Measurements from ENCODE around the gene CAV1.

Gene CAV1

DNA sequence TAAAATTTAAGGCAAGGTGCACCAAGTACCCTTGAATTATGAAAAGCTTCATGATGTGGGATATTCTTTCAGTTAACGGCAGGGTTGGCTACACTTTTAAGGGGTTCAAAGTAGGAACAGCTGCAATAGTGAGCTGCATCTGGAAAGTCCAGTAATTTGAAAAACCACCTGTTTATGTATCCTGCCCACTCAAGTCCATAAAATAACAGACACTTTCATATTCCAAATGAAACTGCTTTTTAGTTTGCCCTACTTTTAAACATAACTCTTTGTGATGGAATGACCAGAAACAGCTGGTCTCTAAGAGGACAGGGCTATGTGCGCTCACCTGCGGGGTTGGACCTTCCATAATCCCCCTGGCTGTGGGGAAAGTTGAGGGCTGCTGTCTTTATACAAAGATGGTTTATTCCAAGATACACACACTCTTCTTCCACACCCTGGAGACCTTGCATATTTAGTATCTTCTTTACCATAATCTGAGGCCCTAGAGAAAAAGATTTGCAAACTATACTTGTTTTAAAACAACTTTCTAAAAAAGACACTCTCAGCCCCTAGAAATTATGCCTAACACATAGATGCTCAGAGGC is 7.4 kb downstream of the CAV1 start:
- DNase-seq: no peak

GRCh38 chr7:116534790-116535189 is 10.0 kb downstream of the CAV1 start:
- DNase-seq: no peak

GRCh38 chr7:116535416-116535815 is 10.6 kb downstream of the CAV1 start:
- DNase-seq: no peak

- DNase-seq: no peak
Observed at GRCh38 chr7:116538138-116538537, 13.3 kb downstream of the CAV1 start.

DNA sequence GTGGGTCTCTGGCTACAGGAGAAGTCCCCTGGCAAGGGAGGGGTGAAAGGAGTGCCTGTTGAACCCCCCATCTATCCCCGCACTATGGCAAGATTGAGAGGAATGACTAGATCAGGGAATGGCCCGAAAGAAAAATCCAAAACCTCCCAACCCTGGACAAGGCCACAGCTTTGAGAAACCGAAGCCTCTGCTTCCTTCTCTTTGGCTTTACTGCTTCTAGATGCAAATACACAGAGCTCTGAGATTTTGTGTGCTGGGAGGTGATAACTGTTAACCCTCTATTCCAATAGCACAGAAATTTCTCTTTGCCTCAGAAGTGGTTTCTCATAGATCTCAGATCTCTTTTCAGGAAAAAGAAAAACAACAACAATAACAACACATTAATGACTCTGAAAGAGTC is 15.0 kb downstream of the CAV1 start:
- DNase-seq: no peak

- peak; percentile 38 for DNase-seq
Observed at GRCh38 chr7:116540743-116541142, 15.9 kb downstream of the CAV1 start.

DNA sequence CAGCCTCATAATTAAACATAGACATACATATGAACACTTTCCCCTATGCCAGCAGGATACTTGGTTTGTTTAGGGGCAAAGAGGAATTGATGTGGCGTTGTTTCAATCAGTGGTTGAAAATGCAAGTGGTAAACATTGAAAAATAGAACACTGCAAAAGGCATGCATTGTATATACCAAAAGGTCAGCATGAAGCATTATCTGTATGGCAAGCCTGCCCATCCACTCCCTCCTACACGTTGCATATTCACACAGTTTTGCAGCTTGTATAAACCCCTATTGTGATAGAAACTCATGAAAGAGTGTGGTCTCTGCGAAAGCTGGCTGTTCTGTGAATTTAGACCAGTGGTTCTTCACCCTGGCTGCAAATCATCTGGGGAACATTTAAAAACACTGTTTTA is 17.1 kb downstream of the CAV1 start:
- no peak for DNase-seq

DNA sequence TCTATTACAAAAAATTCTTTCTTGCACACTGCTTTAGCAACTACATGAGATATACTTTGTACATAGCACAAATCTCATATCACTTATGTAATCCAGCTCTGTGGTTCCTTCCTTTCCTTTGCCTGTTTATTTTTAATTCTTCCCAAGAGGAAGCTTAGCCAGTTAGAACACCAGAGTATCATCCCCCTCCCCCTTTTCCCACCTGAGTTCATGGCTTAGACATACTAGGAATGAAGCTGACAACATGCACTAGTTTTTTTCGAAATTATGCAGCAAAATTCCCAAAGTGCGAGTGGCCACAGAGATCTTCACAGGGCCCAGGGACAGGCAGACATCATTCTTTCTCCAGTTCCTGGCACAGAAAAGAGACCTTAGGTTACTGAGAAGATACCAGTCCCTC is 17.8 kb downstream of the CAV1 start:
- peak; percentile 89 for DNase-seq

GRCh38 chr7:116543664-116544063 is 18.8 kb downstream of the CAV1 start:
- peak; percentile 47 for DNase-seq

DNA sequence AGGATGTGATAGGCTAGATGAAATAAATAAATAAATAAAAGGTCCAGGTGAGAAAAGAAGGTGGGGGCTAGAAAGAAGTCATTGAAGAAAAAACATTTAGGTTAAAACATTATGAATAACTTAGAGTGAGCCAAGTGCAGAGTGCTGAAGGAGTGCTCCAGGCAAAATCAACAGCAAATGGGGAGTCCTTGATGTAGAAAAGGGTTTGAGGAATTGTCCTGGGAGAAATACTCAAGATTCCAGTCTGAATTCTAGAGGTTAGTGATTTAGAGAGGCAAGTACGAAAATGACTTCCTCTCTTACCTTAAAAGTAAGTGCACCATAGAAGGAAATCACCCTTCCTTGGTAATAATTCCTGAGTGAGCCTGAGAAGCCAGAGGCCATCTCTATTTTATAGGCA is 19.7 kb downstream of the CAV1 start:
- no peak for DNase-seq

GRCh38 chr7:116545411-116545993 is 20.7 kb downstream of the CAV1 start:
- DNase-seq: no peak

DNA sequence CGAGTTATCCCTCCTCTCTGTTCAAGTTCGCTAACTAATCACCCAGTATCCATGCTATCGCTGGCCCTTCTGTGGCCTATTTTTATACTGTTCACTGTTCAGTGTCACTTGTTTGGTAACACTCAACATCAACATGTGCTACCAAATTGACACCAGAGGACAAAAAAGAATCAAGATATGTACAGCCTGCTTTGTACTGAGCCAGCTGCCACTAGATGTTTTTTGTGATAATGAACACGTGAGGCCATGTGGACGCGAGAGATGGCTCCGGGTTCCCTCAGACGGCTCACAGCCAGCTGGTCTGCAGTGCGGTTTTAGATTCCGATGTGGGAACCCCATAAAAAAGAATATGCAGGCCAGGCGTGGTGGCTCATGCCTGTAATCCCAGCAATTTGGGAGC is 21.2 kb downstream of the CAV1 start:
- DNase-seq: no peak

GRCh38 chr7:116546916-116547315 is 22.1 kb downstream of the CAV1 start:
- DNase-seq: peak; percentile 66

DNA sequence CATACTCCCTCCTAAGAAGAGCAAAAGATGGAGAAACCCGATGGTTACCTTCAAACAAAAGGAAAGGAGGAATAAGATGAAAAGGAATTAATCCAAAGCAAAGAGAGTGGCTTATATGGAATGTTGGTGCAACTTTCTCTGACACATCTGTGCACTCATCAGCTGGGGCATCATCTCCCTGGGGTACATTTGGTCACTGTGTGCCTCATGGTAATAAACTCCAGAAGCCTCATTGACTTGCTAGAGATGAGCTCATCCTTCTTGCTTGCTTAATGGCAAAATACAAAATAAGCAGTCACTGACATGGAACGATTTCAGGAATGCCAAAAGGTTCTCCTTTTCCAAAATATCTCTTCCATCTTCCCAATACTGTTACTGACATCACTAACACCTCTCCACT is 22.5 kb downstream of the CAV1 start:
- DNase-seq: peak; percentile 90

DNA sequence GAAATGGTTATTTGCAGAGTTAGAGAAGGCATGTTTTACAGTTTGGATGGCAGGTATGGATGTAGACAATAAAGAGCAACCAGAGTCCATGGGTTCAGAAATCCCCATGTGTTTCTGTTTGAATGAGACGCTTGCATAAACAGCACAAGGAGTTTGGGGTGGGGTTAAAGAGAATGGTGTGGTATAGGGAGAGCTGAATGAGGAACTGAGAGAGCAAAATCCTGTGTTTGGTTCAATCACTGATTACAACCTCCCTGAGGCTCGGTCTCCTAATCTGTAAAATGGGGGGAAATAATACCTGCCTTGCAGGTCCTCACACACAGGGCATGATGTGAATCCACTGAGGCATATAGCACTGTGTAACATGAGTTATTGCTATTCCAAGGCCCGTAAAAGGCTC is 23.7 kb downstream of the CAV1 start:
- DNase-seq: no peak

DNA sequence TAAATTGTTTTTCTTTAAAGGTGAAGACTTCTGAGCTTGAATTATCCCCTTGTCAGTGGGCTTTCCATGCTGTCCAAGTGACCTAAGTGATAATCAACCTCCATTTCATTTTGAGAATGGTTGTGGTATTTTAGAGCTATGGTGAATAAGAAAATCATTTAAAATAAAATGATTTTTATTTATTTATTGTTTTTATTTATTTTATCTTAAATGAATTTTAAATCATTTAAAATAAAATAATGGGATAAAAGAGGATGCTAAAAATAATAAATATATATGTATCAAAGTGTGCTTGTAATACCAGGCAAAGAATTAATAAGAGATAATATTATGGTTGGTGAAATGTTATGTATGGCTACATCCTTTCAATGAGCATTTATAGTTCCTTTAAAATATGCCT is 24.5 kb downstream of the CAV1 start:
- DNase-seq: no peak

GRCh38 chr7:116551692-116552091 is 26.9 kb downstream of the CAV1 start:
- no peak for DNase-seq

DNA sequence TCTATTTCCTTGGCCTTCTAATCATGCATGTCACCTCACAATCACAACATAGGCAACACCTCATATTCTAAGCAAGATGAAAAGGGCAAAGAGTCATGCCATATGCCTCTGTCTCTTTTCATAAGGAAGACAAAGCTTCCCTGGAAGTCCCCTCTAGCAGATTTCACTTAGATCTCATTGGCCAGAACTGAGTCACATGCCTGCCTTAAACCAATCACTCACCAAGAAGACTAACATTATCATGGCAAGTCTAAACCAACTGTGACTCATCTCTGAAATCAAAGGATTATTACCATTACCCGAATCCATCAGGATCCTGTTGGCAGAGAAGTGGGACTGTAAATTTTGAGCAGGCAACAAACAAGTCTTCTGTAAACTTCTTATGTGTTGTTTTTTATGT is 27.8 kb downstream of the CAV1 start:
- DNase-seq: peak; percentile 50

DNA sequence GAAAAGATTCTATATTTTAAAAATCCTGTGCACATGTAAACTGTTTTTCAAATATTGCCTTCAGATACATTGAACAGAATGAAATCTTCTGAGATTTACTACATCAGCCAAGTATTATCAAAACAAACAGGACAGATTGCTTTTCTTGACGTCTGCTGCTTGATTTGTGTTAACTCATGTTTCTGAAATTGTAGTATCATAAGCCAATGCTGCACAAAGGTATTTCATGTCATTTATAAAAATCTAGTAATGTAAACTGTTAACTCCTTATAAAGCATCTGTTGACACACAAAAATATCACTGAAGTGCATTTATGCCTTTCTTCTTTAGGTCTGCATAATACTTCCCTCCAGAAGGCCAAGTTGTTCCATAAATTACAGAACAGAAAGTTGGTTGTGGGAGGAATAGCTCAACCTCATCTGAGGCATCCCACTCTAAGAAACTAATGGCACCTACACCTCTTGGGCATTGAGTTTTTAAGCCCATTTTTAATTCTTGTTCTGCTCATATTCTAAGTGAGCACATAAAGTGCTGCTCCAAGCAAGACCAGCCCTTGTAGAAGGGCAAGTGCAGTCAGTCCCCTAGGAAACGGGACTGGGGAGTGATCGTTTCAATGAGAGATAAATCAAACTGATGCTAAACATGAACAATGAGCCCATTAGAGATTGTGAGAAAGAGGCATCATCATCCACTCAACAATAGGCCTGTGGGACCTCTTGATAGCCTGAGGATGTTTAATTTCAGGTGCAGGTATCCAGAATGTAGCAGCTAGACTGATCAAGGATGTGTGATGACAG is 28.5 kb downstream of the CAV1 start:
- DNase-seq: no peak

- peak; percentile 58 for DNase-seq
Observed at GRCh38 chr7:116554436-116554835, 29.6 kb downstream of the CAV1 start.

DNA sequence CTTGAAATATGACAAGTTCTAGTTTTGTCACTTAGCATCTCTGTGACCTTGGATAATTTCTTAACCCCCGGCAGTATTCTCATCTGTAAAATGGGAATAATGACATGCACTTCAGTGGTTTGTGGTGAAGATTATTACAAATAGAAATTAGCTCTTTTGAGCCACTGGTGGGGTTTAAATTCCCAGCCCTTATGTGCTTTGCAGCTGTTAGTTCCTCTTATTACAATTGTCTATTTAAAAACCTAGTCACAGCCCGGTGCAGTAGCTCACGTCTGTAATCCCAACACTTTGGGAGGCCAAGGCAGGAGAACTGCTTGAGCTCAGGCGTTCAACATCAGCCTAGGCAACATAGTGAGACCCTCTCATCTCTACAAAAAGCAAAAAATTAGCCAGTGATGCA is 30.1 kb downstream of the CAV1 start:
- no peak for DNase-seq

DNA sequence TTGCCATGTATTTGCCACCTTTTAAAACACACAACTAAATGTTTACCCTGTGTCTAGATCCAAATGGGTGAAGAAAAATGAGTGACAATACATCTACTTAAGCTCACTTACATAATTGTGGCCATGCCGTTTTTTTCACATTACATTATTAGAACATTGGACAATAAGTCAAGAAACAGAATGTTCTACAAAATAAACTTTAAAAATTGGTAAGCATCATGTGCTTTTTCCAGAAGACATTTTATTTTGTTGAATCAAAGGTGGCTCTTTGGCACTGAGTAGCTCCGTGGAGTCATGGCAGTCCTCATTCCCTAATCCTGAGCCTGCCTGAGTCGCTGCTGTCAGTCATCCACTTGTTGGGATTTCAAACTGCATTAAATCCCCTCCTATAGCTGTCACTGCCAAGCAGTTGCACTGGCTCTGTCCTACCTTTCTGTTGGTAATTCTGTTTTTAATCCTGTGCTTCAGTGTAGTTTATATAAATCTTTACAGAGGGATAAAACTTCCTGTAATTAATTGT is 32.3 kb downstream of the CAV1 start:
- no peak for DNase-seq

GRCh38 chr7:116557901-116558300 is 33.1 kb downstream of the CAV1 start:
- no peak for DNase-seq
